B cell (primary cell): Measurements from ENCODE around the gene PCDHGA5.
"Not testable (repeated sequence)": the region's sequence is repeated elsewhere in the genome, so short reads cannot be mapped to it uniquely, and the experiment has no call there.

ENCODE experiments used
- EZH2 ChIP-seq: IDR thresholded peaks from 2 replicates; pipeline ENCODE4 v1.6.1; 2012; ENCODE audit warnings: borderline replicate concordance, low read depth, mild to moderate bottlenecking, moderate library complexity, low read length; ENCODE audit not compliant: insufficient read depth, poor library complexity, severe bottlenecking
- TF ChIP-seq, protein P1 (sequence below): fragments of 200-600 bp; IDR thresholded peaks from one replicate; pipeline ENCODE4 v1.8.0; 2022; ENCODE audit warnings: antibody characterized with exemption, mild to moderate bottlenecking

DNA sequence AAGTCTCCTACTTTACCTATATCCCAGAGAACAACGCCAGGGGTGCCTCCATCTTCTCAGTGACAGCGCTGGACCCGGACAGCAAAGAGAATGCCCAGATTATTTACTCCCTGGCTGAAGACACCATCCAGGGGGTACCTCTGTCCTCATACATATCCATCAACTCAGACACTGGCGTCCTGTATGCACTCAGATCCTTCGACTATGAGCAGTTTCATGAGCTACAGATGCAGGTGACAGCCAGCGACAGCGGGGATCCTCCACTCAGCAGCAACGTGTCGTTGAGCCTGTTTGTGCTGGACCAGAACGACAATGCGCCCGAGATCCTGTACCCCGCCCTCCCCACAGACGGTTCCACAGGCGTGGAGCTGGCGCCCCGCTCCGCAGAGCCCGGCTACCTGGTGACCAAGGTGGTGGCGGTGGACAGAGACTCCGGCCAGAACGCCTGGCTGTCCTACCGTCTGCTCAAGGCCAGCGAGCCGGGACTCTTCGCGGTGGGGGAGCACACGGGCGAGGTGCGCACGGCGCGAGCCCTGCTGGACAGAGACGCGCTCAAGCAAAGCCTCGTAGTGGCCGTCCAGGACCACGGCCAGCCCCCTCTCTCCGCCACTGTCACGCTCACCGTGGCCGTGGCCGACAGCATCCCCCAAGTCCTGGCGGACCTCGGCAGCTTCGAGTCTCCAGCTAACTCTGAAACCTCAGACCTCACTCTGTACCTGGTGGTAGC, 50.7 kb downstream of the PCDHGA5 start:
- TF ChIP-seq, protein P1, sequence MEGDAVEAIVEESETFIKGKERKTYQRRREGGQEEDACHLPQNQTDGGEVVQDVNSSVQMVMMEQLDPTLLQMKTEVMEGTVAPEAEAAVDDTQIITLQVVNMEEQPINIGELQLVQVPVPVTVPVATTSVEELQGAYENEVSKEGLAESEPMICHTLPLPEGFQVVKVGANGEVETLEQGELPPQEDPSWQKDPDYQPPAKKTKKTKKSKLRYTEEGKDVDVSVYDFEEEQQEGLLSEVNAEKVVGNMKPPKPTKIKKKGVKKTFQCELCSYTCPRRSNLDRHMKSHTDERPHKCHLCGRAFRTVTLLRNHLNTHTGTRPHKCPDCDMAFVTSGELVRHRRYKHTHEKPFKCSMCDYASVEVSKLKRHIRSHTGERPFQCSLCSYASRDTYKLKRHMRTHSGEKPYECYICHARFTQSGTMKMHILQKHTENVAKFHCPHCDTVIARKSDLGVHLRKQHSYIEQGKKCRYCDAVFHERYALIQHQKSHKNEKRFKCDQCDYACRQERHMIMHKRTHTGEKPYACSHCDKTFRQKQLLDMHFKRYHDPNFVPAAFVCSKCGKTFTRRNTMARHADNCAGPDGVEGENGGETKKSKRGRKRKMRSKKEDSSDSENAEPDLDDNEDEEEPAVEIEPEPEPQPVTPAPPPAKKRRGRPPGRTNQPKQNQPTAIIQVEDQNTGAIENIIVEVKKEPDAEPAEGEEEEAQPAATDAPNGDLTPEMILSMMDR, result not testable (repeated sequence)
- not testable (repeated sequence) for TF ChIP-seq EZH2
